ENCODE results near the gene COL9A3. TPM values are rescaled to one million over a fixed set of nuclear protein-coding genes. Genes with fewer than 3 reads are reported as not detected.

COL9A3 gene
- total RNA-seq, 1 donor, result not detected

GRCh38 chr20:62771396-62772102, 45.3 kb upstream of the COL9A3 start:
- H3K4me3 ChIP-seq (ENCODE audit: insufficient read depth, low read length), result no peak overlapping the region
- peaks cover 11% of the 10 kb centered on the region for H3K27me3 ChIP-seq (ENCODE audit: insufficient read depth, low read length)
- no peak overlapping the region for H2AFZ ChIP-seq (ENCODE audit: low read length)
- no peak overlapping the region for H3K27ac ChIP-seq (ENCODE audit: low read depth, low read length)
- no peaks in the 10 kb centered on the region for H4K20me1 ChIP-seq (ENCODE audit: insufficient read depth, low read length)
- no peaks in the 10 kb centered on the region for H3K79me2 ChIP-seq (ENCODE audit: insufficient read depth, low read length)
- H3K4me1 ChIP-seq (ENCODE audit: insufficient read depth, low read length), result no peaks in the 10 kb centered on the region
- no peak overlapping the region for H3K4me2 ChIP-seq (ENCODE audit: insufficient read depth, low read length)
- peak; percentile 85 for DNase-seq (ENCODE audit: insufficient read length, low spot score, missing footprints)
- H3K36me3 ChIP-seq (ENCODE audit: insufficient read depth, low read length), result no peaks in the 10 kb centered on the region
- no peaks in the 10 kb centered on the region for H3K9me3 ChIP-seq (ENCODE audit: low read depth, low read length)
- TF ChIP-seq CTCF (IDR thresholded peaks at IDR 0.05; ENCODE audit: extremely low read depth, low read depth, low read length), result no peak

GRCh38 chr20:62772103-62772611, 44.7 kb upstream of the COL9A3 start:
- Histone ChIP-seq H3K36me3 (ENCODE audit: insufficient read depth, low read length) (no peaks in the 10 kb centered on the region), H3K4me1 (ENCODE audit: insufficient read depth, low read length) (no peaks in the 10 kb centered on the region), H3K9me3 (ENCODE audit: low read depth, low read length) (no peaks in the 10 kb centered on the region), H4K20me1 (ENCODE audit: insufficient read depth, low read length) (no peaks in the 10 kb centered on the region), H3K4me2 (ENCODE audit: insufficient read depth, low read length) (no peak overlapping the region), H3K27ac (ENCODE audit: low read depth, low read length) (no peak overlapping the region), H2AFZ (ENCODE audit: low read length) (no peak overlapping the region), H3K4me3 (ENCODE audit: insufficient read depth, low read length) (no peak overlapping the region), H3K27me3 (ENCODE audit: insufficient read depth, low read length) (peaks cover 8% of the 10 kb centered on the region), H3K79me2 (ENCODE audit: insufficient read depth, low read length) (no peaks in the 10 kb centered on the region)
- DNase-seq (ENCODE audit: insufficient read length, low spot score, missing footprints), result peak; percentile 65
- TF ChIP-seq CTCF (IDR thresholded peaks at IDR 0.05; ENCODE audit: extremely low read depth, low read depth, low read length), result no peak

- Histone ChIP-seq H4K20me1 (ENCODE audit: insufficient read depth, low read length) (no peaks in the 10 kb centered on the region), H3K27ac (ENCODE audit: low read depth, low read length) (no peak overlapping the region), H3K4me3 (ENCODE audit: insufficient read depth, low read length) (no peak overlapping the region), H2AFZ (ENCODE audit: low read length) (no peak overlapping the region), H3K4me1 (ENCODE audit: insufficient read depth, low read length) (no peaks in the 10 kb centered on the region), H3K9me3 (ENCODE audit: low read depth, low read length) (no peaks in the 10 kb centered on the region), H3K79me2 (ENCODE audit: insufficient read depth, low read length) (no peaks in the 10 kb centered on the region), H3K4me2 (ENCODE audit: insufficient read depth, low read length) (no peak overlapping the region), H3K36me3 (ENCODE audit: insufficient read depth, low read length) (no peaks in the 10 kb centered on the region), H3K27me3 (ENCODE audit: insufficient read depth, low read length) (peaks cover 8% of the 10 kb centered on the region)
- DNase-seq (ENCODE audit: insufficient read length, low spot score, missing footprints), result peak; percentile 81
- no peak for TF ChIP-seq CTCF (IDR thresholded peaks at IDR 0.05; ENCODE audit: extremely low read depth, low read depth, low read length)
These were observed 44.2 kb upstream of the COL9A3 start for GRCh38 chr20:62772619-62772989.

GRCh38 chr20:62772990-62773844, 43.6 kb upstream of the COL9A3 start:
- Histone ChIP-seq H3K4me3 (ENCODE audit: insufficient read depth, low read length) (no peak overlapping the region), H3K4me1 (ENCODE audit: insufficient read depth, low read length) (no peaks in the 10 kb centered on the region), H3K79me2 (ENCODE audit: insufficient read depth, low read length) (no peaks in the 10 kb centered on the region), H2AFZ (ENCODE audit: low read length) (no peak overlapping the region), H3K36me3 (ENCODE audit: insufficient read depth, low read length) (no peaks in the 10 kb centered on the region), H3K27me3 (ENCODE audit: insufficient read depth, low read length) (peaks cover 3% of the 10 kb centered on the region), H4K20me1 (ENCODE audit: insufficient read depth, low read length) (no peaks in the 10 kb centered on the region), H3K27ac (ENCODE audit: low read depth, low read length) (no peak overlapping the region), H3K4me2 (ENCODE audit: insufficient read depth, low read length) (no peak overlapping the region), H3K9me3 (ENCODE audit: low read depth, low read length) (no peaks in the 10 kb centered on the region)
- peak; percentile 90 for DNase-seq (ENCODE audit: insufficient read length, low spot score, missing footprints)
- no peak for TF ChIP-seq CTCF (IDR thresholded peaks at IDR 0.05; ENCODE audit: extremely low read depth, low read depth, low read length)
